CD4-positive, alpha-beta T cell treated with Interleukin-6 at 100 ng/mL for 8 hours (primary cell): Measurements from ENCODE around the gene TAF10.
A peak's percentile ranks its signal among the peaks of the same experiment; 100 is the strongest.

Experiments used
- DNase-seq: peaks from one replicate; pipeline ENCODE4 v3.0.0-alpha.2; 2020; ENCODE audit warnings: mixed read lengths, low spot score

Gene TAF10

DNA sequence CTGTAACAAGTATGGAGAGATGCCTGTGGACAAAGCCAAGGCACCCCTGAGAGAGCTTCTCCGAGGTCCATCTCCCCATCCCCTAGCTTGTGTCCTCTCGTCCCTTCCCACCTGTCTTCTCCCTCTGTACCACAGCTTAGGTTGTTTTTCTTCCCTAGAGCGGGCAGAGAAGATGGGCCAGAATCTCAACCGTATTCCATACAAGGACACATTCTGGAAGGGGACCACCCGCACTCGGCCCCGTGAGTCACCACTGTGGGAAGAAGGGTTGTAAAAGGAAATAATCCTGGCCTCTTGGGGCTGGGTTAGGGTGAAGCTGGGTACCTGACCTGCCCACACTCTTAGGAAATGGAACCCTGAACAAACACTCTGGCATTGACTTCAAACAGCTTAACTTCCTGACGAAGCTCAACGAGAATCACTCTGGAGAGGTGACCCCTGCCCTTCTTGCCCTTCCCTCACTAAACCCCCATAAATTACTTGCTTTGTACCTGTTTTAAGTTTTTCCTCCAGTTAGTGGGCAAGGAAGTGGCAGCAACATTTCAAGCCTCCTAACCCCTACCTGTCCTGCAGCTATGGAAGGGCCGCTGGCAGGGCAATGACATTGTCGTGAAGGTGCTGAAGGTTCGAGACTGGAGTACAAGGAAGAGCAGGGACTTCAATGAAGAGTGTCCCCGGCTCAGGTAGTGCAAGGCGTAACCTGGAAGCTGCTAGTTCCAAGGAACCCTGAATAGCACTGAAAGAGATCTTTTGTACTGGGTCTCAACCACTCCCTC lies 3.1 kb downstream of the TAF10 start:
- no peak for DNase-seq

DNA sequence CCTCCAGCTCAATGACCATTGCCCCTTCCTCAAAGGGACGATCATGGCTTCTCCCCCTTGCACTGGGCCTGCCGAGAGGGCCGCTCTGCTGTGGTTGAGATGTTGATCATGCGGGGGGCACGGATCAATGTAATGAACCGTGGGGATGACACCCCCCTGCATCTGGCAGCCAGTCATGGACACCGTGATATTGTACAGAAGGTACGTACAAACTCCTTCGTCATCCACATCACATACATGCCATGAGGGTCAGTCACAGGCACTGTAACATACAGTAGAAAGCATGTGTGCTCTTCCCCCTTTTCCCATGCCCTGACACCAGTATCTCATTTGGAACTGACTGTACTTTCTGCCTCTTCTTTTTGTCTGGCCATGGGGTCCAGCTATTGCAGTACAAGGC lies 4.0 kb downstream of the TAF10 start:
- no peak for DNase-seq

DNA sequence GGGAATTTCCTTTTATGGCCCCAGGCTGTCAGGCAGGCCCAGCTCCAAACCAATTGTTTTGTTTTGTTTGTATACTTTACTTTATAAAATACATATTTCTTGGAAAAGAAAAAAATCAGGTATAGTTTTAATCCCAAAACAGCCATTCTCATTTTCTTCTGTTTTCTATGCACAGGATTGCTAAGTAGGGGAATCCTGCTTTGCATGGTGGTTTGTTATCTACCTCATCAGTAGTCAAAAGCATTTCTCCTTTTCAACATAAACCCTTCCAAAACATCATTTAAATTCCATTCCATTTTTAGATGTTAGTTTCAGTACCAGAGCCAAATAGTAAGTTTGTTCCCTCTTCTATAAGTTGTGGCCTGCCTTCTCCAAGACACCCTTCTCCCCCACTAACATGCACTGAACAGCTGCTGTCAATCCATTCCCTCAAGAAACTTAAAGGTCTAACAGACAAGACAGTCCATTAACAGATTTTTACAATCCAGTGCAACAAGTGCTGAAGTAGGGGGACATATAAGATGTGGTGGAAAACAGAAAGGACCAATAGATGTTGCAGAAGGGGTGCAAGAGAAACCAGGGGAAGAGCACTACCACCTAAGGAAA lies 4.7 kb downstream of the TAF10 start:
- no peak for DNase-seq

DNA sequence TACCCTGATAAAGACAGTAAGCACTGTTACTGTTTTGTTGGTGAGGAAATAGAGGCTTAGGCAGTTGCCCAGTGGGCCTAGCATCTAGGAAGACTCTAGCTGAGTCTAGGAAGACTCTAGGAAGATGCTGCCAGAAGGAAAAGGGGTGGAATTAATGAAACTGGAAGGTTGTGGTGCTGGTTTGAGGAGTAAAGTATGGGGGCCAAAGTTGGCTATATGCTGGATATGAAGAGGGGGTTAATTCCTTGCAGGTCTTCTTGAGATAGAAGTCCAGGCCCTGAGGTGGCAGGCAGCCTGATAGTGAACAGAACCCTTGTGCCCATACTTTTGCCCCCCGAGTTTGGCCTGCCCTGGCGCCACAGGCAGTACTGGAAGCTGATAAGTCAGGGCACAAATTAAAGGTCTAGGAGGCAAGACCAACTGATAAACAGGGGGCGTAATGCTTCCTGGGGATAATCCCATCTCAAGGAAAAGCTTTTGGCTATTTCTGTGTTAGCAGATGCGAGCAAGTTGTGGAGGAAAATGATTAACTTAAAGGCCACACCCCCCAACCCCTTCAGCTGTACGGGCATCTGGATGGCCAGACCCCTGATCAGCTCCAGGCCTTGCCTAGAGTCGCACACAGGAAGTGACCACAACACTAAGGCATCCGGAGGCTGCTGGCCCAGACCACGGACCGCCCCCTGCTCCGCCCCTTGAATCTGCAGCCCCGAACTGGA lies 5.4 kb downstream of the TAF10 start:
- DNase-seq, result peak; percentile 42

DNA sequence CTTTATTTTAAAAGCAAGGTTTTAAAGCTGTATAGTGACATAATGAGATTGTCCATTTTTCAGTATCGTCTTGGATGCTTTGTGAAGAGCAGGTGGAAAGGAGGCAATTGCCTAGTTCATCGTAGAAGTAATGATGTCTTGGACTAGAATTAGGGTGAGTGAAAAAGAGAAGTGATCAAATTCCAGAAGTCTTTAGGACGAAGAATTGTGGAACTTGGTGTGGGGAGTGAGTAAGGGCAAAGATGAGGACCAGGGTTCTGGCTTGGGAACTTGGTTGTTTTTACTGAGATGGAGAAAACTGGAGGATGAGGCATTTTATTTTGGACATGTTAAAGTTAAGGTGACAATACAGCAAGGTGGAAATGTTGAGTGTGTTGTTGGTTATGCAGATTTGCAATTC lies 7.2 kb downstream of the TAF10 start:
- no peak for DNase-seq

DNA sequence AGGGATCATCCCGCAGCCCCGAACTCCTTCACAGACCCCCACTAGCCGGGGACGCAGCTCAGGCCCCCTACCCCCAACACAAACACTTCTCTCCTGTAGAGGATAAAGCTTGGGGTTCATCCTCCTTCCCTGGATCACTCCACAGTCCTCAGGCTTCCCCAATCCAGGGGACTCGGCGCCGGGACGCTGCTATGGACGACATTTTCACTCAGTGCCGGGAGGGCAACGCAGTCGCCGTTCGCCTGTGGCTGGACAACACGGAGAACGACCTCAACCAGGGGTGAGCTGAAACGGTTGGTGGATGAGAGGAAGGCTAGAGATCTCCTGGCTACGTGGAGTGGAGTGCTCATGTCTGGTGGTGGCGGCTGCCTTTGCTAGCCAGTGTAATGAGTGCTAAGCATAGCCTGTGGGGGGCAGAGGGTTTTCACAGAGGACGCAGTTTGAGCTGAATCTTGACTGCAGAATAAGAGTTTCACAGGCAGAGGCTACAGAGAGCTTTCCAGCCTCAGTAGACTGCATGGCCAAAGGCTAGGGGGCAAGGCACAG lies 7.9 kb downstream of the TAF10 start:
- DNase-seq, result peak; percentile 67

DNA sequence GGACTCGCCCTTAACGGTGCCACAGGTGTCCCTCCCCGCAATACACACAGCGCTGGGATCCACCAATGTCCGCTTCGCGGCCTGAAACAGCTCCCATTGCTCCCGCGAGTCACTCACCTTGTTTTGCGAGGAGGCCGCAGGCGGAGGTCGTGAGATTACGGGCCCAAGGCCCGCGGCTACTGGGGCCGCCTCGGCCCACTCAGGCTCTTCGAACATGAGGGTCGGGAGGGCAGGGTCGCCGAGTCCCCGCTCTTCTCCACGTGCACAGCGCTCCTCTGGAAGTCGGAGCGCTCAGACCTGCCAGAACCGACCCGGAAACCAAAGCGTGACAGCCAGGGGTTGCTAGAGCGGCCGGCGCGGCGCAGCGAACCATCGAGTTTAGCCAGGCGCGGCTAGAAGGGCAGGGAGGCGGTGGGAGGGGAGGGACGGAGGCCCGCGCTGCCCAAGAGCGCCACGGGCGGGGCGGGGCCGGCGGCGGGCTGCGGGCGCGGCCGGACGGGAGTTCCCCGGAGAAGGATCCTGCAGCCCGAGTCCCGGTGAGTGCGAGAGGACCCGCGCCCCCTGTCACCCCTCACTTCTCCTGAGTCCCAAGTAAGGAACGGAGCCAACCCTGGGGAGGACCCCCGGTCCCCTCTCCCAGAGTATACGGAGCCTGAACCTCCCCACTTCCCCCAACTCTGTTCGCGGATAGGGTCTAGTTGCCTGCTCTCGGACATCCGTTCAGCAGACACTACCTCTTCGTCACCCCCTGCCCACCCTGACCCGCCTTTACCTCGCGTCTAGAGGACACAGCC lies 8.5 kb downstream of the TAF10 start, which contains the start of the genes ILK and RRP8:
Gene ILK (plus strand): TSS at position 488 of the 794 bp plus-strand sequence. CDS start 498 bp downstream, outside the sequence.
Gene RRP8 (minus strand): TSS at position 330 of the 794 bp plus-strand sequence. CDS start 114 bp downstream, at position 216.
- DNase-seq, result peak; percentile 85

DNA sequence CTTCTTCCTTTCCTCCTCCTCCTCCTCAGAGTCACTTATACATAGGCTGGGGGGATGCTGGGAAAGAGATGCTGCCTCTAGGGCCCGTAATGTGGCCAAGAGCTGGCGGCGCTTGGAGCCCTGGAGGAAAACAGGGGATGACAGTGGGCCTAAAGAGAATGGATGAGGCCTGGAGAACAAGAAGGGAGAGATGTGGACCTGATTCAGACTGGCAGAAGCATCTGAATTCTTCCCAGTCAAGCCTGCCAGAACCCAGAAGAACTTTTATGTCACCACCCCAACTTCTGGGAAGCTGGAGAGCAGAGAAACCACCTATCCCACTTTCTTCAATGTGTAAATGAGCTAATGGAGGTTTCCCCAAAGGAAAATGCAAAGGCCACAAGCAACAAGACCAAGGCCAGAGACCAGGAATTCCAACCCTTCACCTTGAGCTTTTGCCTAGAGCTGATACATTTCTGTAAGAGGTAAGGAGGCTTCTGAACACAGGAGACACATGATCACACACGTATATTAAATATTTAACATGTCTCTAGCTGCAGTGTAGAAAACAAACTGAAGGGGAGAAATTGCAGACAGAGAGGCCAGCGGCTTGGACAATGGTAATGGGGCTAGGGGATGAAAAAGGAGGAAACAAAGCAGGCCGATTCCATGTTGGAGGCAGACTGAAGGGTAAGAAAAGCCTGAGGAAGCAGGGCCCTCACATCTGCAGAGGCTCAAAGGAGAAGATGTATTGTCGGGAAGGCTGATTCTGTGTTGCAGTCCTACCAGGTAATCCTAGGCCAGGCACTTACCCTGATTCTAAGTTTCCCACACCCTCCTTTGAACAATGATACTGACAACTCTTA lies 9.7 kb downstream of the TAF10 start:
- DNase-seq, result no peak

DNA sequence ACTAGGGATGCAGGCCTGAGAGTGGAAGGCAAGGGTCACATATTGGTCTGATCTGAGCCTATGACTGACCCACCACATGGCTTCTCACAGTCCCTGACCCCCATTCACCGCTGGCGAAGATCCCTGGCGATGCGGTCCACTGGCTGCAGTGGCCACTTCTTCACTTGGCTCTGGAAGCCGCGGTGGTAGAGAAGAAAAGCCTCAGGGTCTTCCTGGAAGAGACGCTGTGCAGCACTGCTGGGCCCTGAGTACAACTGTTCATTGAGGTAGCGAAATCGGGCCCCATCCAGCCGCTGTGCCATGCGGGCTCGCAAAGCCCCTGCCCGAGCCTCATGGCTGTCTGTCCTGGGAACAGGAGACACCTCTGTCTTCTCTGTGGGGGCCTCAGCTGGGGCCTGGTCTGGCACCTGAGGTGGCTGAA lies 11.0 kb downstream of the TAF10 start:
- no peak for DNase-seq

DNA sequence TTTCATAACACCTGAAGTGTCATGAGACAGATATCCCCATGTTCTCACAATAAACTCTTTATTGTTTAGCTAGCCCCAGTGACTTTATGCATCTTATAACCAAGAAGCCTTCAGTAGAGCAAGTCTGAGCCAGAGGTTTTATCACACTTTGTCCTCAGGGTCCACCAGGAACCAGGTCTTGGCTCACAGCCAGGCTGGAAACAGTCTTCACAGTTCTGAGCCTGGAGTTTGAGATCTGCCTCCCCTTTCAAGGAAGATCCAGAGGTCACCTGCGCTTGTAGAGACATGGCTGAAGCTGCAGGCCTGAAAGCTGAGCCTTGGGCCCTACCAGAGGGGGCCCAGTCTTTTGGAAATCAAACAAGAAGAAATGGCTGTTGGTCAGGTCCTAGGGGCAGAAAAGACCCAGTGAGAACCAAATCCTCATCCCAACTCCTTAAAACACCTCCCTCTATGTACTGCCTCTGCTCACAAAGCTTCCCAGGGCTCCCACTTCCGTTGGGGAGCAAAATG lies 12.1 kb downstream of the TAF10 start:
- no peak for DNase-seq

DNA sequence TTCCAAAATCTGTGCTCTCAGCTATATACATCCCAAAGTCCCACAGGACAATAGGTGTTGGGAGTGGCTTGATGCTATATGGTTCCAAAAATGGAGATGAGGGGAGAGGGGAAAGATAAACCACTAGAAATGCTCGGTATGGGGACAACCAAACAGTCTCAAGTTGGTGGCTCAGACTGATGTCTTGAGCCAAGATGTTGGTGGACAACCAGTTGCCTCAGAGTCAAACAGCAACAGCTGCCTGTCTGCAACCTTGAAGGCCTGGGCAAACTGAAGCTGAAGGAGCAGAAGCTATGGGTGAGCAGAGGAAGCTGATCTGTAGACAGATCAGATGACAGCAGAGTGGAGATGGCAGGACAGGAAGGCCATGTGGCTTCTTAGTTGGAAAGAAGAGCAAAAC lies 12.6 kb downstream of the TAF10 start:
- DNase-seq, result no peak

DNA sequence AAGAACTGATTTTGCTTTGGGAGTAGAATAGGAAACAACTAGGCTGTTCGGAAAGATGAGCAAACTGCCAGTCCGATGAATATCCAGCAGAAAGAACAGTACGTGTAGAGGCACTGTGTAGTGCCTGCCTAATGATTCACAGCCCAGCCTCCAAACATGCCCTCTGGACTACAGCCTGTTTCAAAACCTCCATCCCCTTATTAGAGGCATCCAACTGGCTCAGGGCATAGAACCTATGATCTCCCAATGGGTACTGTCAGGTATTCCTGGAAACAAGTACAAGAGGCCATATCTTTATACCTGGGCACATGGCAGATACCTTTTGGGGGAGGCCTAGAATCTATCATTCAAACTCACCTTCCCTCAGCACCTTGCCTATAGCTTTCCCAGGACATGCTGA lies 13.5 kb downstream of the TAF10 start:
- DNase-seq, result no peak

DNA sequence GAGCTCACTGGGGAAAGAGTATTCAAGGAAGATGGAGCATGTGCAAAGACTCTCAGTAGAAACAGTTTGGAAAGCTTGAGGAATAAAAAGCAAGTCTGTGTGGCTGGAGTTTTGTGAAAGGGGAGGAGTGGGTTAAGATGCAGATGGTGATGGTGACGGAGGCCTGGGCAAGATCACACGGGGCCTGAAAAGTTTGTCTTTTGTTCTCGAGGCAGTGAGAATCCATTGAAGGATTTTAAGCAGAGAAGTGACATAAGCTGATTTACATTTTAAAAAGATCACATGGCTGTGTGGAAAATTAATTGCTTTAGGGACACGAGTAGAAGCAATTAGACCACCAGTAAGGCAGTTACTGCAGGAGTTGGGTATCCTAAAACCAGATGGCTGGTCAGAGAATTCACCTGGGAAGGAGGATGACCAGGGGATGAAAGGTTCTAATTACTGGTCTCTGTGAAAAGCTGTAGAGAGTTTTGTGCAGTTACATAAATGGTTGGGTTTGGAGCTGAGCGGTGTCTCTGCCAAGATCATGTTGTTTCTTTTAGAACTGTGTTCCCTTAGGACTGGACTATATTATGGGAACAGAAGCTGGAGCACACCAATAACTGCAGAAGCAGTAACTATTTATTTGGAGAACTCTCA lies 15.7 kb downstream of the TAF10 start:
- DNase-seq, result no peak

DNA sequence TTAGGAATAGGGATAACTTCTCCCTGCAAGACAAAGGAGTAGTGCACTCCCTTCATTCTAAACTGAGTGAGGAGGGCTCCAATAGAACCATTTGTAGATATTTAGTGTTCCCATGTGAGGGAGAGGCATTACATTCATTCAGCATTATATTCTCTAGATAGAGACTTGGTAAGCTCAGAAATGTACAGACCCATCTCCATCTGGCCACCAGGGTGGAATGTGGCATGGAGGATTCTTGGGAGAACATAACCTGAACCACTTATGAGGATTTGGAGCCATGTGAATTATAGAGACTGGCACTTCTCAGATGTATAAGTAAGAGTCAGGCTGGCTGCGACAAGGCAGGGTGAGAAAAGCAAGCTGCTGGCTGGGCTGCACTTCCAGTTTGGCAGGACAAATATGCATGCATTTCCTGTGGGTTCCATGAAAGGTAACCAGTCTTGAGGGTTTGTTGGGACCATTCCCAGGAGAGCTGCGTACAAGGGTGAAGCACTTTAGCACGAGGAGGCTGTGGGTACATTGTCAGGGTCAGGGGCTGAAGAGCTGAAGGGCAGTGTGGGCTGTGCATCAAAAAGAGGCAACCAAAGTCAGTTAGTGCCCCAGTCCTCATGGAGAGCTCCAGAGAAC lies 17.8 kb downstream of the TAF10 start:
- no peak for DNase-seq

DNA sequence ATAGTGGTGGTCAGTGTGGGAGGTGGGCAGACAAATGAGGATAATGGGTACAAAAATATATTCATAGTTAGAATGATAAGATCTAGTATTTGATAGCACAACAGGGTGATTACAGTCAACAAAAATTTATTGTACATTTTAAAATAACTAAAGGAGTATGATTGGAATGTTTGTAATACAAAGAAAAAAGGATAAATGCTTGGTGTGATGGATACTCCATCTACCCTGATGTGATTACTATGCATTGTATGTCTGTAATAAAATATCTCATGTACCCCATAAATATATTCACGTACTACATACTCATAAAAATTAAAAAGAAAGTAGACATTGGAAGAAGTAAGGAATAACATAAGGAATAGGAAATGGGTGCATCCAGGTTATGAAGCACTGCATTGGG lies 24.0 kb downstream of the TAF10 start:
- no peak for DNase-seq

DNA sequence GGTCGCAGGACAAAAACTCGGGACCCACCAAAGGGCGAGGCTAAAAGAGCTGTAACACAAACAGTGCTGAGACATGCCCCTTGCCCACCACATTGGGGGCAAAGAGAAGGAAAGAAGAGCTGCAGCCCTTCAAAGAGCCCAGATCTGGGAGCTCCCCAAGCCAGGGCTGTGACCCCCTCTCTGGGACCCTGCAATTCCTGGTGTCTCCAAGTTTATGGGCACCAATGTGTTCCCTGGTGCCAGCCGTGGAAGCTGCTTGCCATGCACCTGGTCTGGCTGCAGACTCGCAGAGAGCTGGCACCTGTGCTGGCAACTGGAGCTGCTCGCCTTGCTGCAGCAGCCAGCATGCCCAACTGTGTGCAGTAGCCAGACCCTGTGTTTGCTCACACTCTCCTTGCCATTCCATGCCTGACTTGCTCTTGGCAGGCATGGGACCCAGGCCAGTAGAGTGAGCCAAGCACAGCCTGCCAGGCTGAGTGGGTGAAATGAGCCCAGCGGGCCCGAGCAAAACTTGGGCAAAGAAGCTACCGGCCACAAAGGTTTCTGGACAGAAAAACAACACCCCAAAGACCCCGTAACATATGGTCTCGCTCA lies 24.6 kb downstream of the TAF10 start:
- DNase-seq, result no peak

DNA sequence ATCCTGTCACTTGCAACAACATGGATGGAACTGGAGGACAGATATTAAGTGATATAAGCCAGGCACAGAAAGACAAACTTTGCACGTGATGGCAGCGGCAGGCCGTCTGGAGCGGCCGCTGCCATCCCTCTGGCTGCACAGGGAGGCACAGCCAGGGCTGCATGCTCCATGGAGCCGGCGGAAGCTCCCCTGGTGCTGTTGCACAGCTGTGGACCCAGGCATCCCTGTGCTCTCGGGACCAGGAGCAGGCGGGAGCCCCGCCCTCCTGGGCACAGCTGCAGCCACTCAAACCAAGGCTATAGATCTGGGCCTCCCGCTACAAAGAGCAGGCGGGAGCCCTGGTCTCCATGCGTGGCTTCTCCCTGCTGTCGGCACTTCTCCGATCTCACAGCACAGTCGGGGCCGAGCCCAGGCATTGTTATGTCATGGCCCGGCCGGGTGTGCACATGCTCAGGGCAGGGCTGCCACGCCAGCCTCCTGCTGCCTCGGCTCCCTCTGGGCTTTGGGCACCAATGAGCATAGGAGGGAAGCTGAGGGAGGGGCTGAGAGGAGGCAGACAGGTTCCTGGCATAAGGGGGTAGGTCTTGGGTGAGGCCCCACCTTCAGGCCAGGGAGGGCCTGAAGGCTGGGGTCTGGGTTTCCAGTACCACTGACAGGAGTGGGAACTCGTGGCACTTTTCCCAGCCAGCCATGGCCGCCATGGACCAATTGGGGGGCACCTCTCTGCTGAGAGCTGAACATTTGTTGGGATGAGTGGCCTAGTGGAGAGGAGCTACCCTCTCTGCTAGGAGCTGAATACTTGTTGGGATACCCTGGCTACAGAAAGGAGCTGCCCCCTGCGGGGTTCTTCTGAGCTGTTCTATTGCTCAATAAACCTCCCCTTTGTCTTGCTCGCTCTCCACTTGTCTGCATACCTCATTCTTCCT lies 25.3 kb downstream of the TAF10 start:
- DNase-seq, result no peak

DNA sequence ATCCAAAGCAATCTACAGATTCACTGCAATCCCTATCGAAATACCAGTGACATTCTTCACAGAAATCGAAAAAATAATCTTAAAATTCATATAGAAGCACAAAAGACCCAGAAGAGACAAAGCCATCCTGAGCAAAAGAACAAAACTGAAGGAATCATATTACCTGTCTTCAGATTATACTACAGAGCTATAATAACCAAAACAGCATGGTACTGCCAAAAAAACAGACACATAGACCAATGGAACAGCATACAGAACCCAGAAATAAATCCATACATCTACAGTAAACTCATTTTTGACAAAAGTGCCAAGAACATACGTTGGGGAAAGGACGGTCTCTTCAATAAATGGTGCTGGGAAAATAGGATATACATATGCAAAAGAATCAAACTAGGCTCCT lies 27.5 kb downstream of the TAF10 start:
- DNase-seq, result no peak
